GM12892 (cell line): ENCODE measurements around the gene CLEC16A.

Experiments used
- POLR2A ChIP-seq: IDR thresholded peaks from 2 replicates; pipeline ENCODE4 v1.6.1; 2011; ENCODE audit warnings: low read depth, low read length, control low read depth
- POLR2AphosphoS5 ChIP-seq: IDR thresholded peaks from 2 replicates; pipeline ENCODE4 v1.6.1; 2011; ENCODE audit warnings: low read depth, low read length, control low read depth

DNA sequence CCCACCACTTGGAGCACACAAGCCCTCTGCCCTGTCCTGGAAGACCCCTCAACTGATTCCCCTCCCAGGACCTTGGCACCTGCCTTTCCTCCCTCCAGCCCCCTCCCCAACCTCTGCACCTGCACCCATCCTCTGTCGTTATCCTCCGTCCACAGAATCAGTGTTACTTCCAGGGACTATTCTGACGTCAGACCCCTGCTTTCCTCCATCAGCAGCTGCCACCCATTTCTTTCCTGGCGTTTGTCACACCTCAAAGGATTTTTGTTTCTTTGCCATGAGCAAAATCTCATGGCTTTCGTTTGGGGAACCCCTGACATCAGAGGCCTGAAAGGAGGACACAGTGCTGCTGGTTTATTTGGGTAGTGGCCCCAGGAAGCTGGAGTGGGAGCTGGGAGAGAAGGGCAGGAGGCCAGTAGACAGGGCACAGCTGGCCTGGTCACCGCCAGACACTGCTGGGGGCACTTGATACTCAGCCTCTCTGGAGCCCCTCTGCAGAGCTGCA is 243.2 kb downstream of the CLEC16A start:
- TF ChIP-seq POLR2A = no peak
- no peak for TF ChIP-seq POLR2AphosphoS5
